ENCODE results near the gene ANK2.

DNA sequence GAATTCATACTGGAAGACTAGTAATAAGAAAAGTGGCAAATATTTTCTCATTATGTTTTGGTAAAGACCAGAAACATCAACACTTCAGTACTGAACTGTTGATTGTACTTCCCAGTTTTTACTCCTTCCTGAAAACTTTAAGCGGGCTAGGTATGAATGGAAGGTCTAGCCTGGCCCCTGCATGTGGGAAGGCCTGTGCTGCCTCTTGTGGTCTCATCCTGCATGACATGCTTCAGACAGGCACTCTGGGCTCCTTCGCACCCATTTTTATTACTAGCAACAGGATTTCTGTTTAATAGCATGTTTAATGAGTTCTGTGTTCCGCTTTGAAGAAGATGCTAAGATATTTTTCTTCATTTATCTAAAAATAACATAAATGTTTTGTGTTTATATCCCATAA is 279.1 kb downstream of the ANK2 start:
- TF ChIP-seq, protein P1, sequence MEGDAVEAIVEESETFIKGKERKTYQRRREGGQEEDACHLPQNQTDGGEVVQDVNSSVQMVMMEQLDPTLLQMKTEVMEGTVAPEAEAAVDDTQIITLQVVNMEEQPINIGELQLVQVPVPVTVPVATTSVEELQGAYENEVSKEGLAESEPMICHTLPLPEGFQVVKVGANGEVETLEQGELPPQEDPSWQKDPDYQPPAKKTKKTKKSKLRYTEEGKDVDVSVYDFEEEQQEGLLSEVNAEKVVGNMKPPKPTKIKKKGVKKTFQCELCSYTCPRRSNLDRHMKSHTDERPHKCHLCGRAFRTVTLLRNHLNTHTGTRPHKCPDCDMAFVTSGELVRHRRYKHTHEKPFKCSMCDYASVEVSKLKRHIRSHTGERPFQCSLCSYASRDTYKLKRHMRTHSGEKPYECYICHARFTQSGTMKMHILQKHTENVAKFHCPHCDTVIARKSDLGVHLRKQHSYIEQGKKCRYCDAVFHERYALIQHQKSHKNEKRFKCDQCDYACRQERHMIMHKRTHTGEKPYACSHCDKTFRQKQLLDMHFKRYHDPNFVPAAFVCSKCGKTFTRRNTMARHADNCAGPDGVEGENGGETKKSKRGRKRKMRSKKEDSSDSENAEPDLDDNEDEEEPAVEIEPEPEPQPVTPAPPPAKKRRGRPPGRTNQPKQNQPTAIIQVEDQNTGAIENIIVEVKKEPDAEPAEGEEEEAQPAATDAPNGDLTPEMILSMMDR (IDR thresholded peaks at IDR 0.05 in 8 of 11, conservative IDR thresholded peaks at IDR 0.05 in 3 of 11), result peak in 2 of 11 experiments; percentile 30 to 48
- TF ChIP-seq POLR2A (IDR thresholded peaks at IDR 0.05), result no peak
